Breast epithelium (tissue), 4 donors: Measurements from ENCODE around the gene MESD. TPM values are rescaled to one million over a fixed set of nuclear protein-coding genes. Genes with fewer than 3 reads are reported as not detected.

Experiments used
- DNase-seq, 2 donors: peaks; one replicate each; pipeline ENCODE4 v3.0.0-alpha.2; 2019; ENCODE audit warnings: low spot score in 2 of 2
- H3K27ac ChIP-seq, 2 donors: fragments of 200-600 bp; sonication (generic) in 1 of 2; one replicate each; pipeline ENCODE4 v1.5.1; 2016 to 2019; ENCODE audit warnings: mild to moderate bottlenecking in 1 of 2
- H3K27me3 ChIP-seq, 2 donors: fragments of 200-600 bp; sonication (generic) in 1 of 2; one replicate each; pipeline versions ENCODE4 v1.5.1 to v1.6.0; 2017 to 2019; ENCODE audit warnings: control low read depth in 1 of 2, mild to moderate bottlenecking in 1 of 2
- H3K36me3 ChIP-seq: fragments of 200-600 bp; one replicate; pipeline ENCODE4 v1.5.1; 2019
- H3K4me1 ChIP-seq, 2 donors: fragments of 200-600 bp; sonication (generic); one replicate each; pipeline ENCODE4 v1.5.1; 2016 to 2019; ENCODE audit warnings: control low read depth in 1 of 2
- H3K4me3 ChIP-seq, 3 donors: fragments of 200-600 bp; sonication (generic); 1 replicate in 2 of 3; 2 replicates in 1 of 3; pipeline ENCODE4 v1.5.1; 2016 to 2019; ENCODE audit warnings: mild to moderate bottlenecking in 3 of 3, moderate library complexity in 2 of 3
- H3K9me3 ChIP-seq, 2 donors: fragments of 200-600 bp; sonication (generic) in 1 of 2; one replicate each; pipeline ENCODE4 v1.5.1; 2016 to 2019; ENCODE audit warnings: control low read depth in 1 of 2
- POLR2A ChIP-seq: fragments of 450-650 bp; IDR thresholded peaks from one replicate; pipeline ENCODE4 v1.6.1; 2016; ENCODE audit warnings: antibody characterized with exemption, mild to moderate bottlenecking, moderate library complexity
- POLR2AphosphoS5 ChIP-seq, 3 donors: sonication (generic); formaldehyde crosslinking; IDR thresholded peaks; one replicate each; pipeline ENCODE4 v1.6.1; 2017; ENCODE audit warnings: antibody characterized with exemption in 3 of 3
- intact Hi-C: fragments of 100-400 bp; cut with DNase I; formaldehyde crosslinking; loops from one replicate; pipeline ENCODE4 v1.15.1; 2023; ENCODE audit warnings: low total_unique reads
- total RNA-seq, 3 donors: library from RNA; depleted of rRNA; stranded (reverse); fragments of >200 nt; gene quantifications; one replicate each; pipeline ENCODE4 v1.1.0, GENCODE V29; 2016
- TF ChIP-seq, protein P1 (sequence below), 3 donors: fragments of 450-650 bp; IDR thresholded peaks; one replicate each; pipeline ENCODE4 v1.5.1; 2016 to 2017; ENCODE audit warnings: antibody characterized with exemption in 3 of 3, mild to moderate bottlenecking in 3 of 3, moderate library complexity in 3 of 3

MESD gene
- total RNA-seq, 3 donors from 2014 or later, result 17.1 to 32.9 (median 27.2) TPM

GRCh38 chr15:80937718-80938117, 51.9 kb downstream of the MESD start:
- no peak overlapping the region for H3K27ac ChIP-seq
- H3K4me1 ChIP-seq, result no peaks in the 10 kb centered on the region
- no peak overlapping the region for H3K4me3 ChIP-seq
- H3K9me3 ChIP-seq, result no peaks in the 10 kb centered on the region
- TF ChIP-seq, protein P1, sequence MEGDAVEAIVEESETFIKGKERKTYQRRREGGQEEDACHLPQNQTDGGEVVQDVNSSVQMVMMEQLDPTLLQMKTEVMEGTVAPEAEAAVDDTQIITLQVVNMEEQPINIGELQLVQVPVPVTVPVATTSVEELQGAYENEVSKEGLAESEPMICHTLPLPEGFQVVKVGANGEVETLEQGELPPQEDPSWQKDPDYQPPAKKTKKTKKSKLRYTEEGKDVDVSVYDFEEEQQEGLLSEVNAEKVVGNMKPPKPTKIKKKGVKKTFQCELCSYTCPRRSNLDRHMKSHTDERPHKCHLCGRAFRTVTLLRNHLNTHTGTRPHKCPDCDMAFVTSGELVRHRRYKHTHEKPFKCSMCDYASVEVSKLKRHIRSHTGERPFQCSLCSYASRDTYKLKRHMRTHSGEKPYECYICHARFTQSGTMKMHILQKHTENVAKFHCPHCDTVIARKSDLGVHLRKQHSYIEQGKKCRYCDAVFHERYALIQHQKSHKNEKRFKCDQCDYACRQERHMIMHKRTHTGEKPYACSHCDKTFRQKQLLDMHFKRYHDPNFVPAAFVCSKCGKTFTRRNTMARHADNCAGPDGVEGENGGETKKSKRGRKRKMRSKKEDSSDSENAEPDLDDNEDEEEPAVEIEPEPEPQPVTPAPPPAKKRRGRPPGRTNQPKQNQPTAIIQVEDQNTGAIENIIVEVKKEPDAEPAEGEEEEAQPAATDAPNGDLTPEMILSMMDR (IDR thresholded peaks at IDR 0.05), result no peak
- TF ChIP-seq POLR2AphosphoS5 (IDR thresholded peaks at IDR 0.05) (no peak), POLR2A (no peak)
- DNase-seq, result no peak
- no peaks in the 10 kb centered on the region for H3K27me3 ChIP-seq
- intact Hi-C loops, result no loop called here
- no peaks in the 10 kb centered on the region for H3K36me3 ChIP-seq

DNA sequence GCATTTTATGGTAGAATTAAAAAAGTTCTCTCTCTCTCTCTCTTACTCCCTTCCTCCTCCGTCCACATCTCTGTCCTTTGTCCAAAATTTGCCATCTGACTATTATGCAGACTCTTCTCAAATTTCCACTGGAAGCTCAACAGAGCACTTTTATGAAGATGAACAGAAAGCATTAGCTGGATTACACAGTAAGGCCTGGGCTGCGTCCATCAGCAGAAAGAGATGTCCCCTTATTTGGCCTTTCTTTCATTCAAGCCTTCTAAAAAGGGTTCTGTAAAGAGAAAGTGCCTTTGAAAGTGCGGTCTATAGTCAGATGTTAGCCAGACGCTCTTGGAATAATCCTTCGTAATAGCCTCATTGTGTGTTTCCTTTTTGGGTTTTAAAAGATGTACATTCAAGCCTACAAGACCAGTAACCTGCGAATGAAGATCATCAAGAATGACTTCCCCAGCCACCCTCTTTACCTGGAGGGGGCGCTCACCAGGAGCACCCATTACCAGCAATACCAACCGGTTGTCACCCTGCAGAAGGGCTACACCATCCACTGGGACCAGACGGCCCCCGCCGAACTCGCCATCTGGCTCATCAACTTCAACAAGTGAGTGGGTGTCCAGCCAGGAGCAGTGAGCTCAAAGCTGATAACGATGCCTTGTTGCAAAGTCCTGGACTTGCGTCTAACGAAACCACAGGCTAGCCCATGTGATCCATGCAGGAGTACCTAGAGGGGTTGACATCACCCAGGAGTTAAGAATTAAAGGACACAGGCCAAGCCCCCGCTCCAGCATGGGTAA, 53.1 kb downstream of the MESD start:
- H3K27ac ChIP-seq, result no peak overlapping the region
- no peak for TF ChIP-seq POLR2A
- TF ChIP-seq POLR2AphosphoS5 (IDR thresholded peaks at IDR 0.05), result no peak

GRCh38 chr15:80934761-80935221, 54.8 kb downstream of the MESD start:
- no peaks in the 10 kb centered on the region for H3K9me3 ChIP-seq
- intact Hi-C loops, result no loop called here
- H3K4me3 ChIP-seq, result no peak overlapping the region
- H3K4me1 ChIP-seq, result no peaks in the 10 kb centered on the region
- TF ChIP-seq, protein P1 (IDR thresholded peaks at IDR 0.05), result no peak
- TF ChIP-seq POLR2A (no peak), POLR2AphosphoS5 (IDR thresholded peaks at IDR 0.05) (no peak)
- no peak overlapping the region for H3K27ac ChIP-seq
- DNase-seq, result no peak
- H3K36me3 ChIP-seq, result no peaks in the 10 kb centered on the region
- no peaks in the 10 kb centered on the region for H3K27me3 ChIP-seq

More for the DNA sequence above, 53.1 kb downstream of the MESD start:
- intact Hi-C loops, result no loop called here
- Histone ChIP-seq H3K9me3 (no peaks in the 10 kb centered on the region), H3K4me1 (no peaks in the 10 kb centered on the region), H3K4me3 (no peak overlapping the region), H3K27me3 (no peaks in the 10 kb centered on the region), H3K36me3 (no peaks in the 10 kb centered on the region)
- DNase-seq, result no peak

DNA sequence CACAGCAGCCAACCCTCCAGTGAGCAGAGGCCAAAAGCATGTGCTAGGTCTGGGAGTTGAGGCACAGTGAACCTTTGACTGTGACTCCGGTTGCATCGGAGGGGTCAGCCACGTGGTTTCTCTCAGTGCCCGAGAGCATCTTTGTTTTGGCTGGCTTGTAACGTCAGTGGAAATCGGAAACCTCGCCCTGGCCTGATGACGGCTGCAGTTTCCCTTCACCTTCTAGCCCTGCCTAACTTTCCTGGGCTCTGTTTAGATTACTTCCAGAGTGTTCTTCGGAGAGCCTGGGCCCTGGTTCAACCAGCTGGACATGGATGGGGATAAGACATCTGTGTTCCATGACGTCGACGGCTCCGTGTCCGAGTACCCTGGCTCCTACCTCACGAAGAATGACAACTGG, 56.6 kb downstream of the MESD start:
- no peaks in the 10 kb centered on the region for H3K9me3 ChIP-seq
- H3K27me3 ChIP-seq, result no peaks in the 10 kb centered on the region
- H3K36me3 ChIP-seq, result no peaks in the 10 kb centered on the region
- no peak for TF ChIP-seq POLR2AphosphoS5 (IDR thresholded peaks at IDR 0.05)
- TF ChIP-seq POLR2A, result no peak
- TF ChIP-seq, protein P1 (IDR thresholded peaks at IDR 0.05), result no peak
- H3K4me1 ChIP-seq, result no peaks in the 10 kb centered on the region
- no peak for DNase-seq
- no peak overlapping the region for H3K27ac ChIP-seq
- intact Hi-C loops, result no loop called here
- H3K4me3 ChIP-seq, result no peak overlapping the region

DNA sequence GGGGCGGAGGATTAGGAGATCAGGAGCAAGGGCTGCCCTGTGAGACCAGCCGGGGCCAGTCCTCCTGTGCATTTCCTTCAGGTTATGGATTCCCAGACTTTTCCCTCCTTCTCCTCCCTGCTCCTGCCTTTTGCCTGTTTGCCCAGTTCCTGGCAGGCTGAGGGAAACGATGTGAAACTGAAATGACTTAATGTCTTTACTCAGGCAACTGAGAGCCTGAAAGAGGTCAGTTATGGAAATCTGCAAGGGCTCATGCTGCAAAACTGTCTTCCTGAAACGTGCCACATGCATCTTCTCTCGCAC, 57.2 kb downstream of the MESD start:
- Histone ChIP-seq H3K4me3 (no peak overlapping the region), H3K4me1 (no peaks in the 10 kb centered on the region), H3K36me3 (no peaks in the 10 kb centered on the region), H3K27me3 (no peaks in the 10 kb centered on the region), H3K27ac (no peak overlapping the region), H3K9me3 (no peaks in the 10 kb centered on the region)
- intact Hi-C loops, result no loop called here
- DNase-seq, result no peak
- TF ChIP-seq POLR2AphosphoS5 (IDR thresholded peaks at IDR 0.05) (no peak), POLR2A (no peak)
- TF ChIP-seq, protein P1 (IDR thresholded peaks at IDR 0.05), result no peak
